ENCODE measurements around the gene TBC1D2B. TPM values are rescaled to one million over a fixed set of nuclear protein-coding genes. Genes with fewer than 3 reads are reported as not detected.
"Not testable (repeated sequence)": the region's sequence is repeated elsewhere in the genome, so short reads cannot be mapped to it uniquely, and the experiment has no call there.

TBC1D2B gene
- total and polyA plus RNA-seq, 2 donors, result 31.6 to 55.0 TPM

DNA sequence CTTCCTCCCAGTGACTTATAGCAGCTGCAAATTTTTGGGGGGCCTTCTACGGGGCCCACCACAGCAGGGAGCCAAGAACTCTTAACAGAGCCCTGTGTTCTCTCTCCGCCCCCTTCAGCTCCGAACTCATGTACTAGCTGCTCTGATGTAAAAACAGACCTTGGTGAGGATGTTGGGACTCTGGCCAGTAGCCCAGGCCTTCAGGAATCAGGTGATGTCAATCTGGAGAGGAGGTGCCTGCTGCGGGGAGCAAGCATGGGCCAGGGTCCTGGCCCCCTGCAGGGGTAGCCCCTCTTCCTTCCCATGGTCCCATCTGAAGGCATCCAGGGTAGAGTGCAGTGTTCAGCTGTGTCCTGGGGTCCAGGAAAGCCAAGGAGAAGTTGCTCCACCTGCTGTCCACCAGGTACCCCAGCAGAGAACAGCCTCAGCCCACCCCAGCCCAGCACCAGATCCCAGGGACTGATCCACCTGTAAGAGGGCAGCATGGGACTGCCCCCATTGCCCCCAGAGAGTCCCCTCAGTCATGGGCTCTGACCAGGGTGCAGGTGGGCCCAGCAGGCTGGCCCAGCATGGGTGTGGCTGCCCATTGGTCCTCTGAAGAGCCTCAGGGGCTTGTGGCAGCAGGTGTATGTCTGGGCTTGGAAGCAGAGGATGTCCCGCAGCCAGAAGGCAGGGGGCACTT is 126.3 kb downstream of the TBC1D2B start:
- not testable (repeated sequence) for H3K4me3 ChIP-seq (ENCODE audit: low read depth, low read length); H3K27ac ChIP-seq (ENCODE audit: low read depth); H3K36me3 ChIP-seq (ENCODE audit: insufficient read depth); DNase-seq (ENCODE audit: extremely low spot score); H3K4me1 ChIP-seq (ENCODE audit: insufficient read depth)
- WGBS, result 86% methylated on average over 4 of the region's 5 CpGs

DNA sequence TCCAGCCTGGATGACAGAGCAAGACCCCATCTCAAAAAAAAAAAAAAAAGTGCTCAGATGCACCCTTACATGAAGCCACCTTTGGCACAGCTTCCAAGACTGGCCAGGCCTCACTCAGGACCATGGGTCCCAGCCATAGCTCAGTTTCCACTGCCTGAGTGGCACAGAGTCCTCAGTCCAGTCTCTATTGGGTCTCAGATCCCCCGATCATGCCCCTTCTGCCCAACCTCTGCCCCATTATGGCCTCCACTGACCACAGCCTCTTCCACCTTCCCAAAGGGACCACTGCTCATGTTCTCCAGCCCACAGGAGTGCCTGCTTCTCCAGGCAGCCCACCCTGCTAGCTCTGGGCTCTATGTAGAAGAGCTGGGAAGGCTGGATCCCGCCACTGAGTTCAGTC is 127.0 kb downstream of the TBC1D2B start:
- H3K4me3 ChIP-seq (ENCODE audit: low read depth, low read length); H3K4me1 ChIP-seq (ENCODE audit: insufficient read depth); DNase-seq (ENCODE audit: extremely low spot score); H3K27ac ChIP-seq (ENCODE audit: low read depth); H3K36me3 ChIP-seq (ENCODE audit: insufficient read depth): not testable (repeated sequence)
- 96% methylated on average over 1 of the region's 2 CpGs for WGBS

DNA sequence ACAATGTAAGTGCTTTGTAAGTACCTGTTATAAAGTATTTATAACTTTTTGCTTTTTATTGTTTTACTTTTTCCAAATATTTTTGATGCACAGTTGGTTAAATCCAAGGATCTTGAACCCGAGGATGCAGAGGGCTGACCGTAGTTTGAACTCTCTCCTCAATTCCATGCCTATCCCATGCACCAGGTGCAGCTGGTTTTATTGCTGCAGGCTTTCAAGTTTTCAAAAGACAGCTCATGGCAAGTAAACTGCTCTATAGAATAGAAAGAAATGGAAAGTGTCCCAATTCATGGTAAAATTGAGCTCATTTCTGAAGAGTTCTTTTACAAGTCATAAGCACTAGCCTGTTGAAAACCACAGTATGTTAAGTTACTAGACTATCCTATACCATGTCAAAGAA is 131.9 kb downstream of the TBC1D2B start:
- Histone ChIP-seq H3K4me3 (ENCODE audit: low read depth, low read length) (no peak overlapping the region), H3K36me3 (ENCODE audit: insufficient read depth) (no peaks in the 10 kb centered on the region), H3K4me1 (ENCODE audit: insufficient read depth) (no peaks in the 10 kb centered on the region), H3K27ac (ENCODE audit: low read depth) (no peak overlapping the region)
- 84% methylated on average over 2 of the region's 2 CpGs for WGBS
- DNase-seq (ENCODE audit: extremely low spot score), result no peak

Small RNAs within 50 kb of the gene (small RNA-seq; reads per million reads assigned to genes)
- gene RF00092, result not detected

Other genes with a start within 250 kb of the TBC1D2B start
- gene SH2D7, start 14.8 kb upstream of the TBC1D2B start, total RNA-seq, result not detected
- gene SH2D7, start 14.8 kb upstream of the TBC1D2B start, polyA plus RNA-seq, result not detected
- gene CIB2, start 53.7 kb upstream of the TBC1D2B start, total RNA-seq, result 11.4 TPM
- 6.9 TPM for gene CIB2, start 53.7 kb upstream of the TBC1D2B start, polyA plus RNA-seq
- gene IDH3A, start 71.7 kb upstream of the TBC1D2B start, total RNA-seq, result 24.8 TPM
- 39.4 TPM for gene IDH3A, start 71.7 kb upstream of the TBC1D2B start, polyA plus RNA-seq
- gene ACSBG1, start 156.9 kb upstream of the TBC1D2B start, total RNA-seq, result 1.1 TPM
- 0.25 TPM for gene ACSBG1, start 156.9 kb upstream of the TBC1D2B start, polyA plus RNA-seq
- 23.4 TPM for gene DNAJA4, start 186.9 kb upstream of the TBC1D2B start, total RNA-seq
- gene DNAJA4, start 186.9 kb upstream of the TBC1D2B start, polyA plus RNA-seq, result 18.5 TPM
- gene SKIC8, start 221.9 kb upstream of the TBC1D2B start, total RNA-seq, result 66.2 TPM
- gene SKIC8, start 221.9 kb upstream of the TBC1D2B start, polyA plus RNA-seq, result 47.4 TPM